CD4-positive, alpha-beta T cell treated with Interferon alpha-2 for 1 hour (primary cell): ENCODE data around the gene UNC93A.
"Not testable (repeated sequence)": the region's sequence is repeated elsewhere in the genome, so short reads cannot be mapped to it uniquely, and the experiment has no call there.

Source experiments
- DNase-seq, 2 donors: peaks; one replicate each; pipeline ENCODE4 v3.0.0-alpha.2; 2020 to 2022

The UNC93A gene

GRCh38 chr6:167294651-167295494, 3.8 kb downstream of the UNC93A start:
- no peak for DNase-seq

DNA sequence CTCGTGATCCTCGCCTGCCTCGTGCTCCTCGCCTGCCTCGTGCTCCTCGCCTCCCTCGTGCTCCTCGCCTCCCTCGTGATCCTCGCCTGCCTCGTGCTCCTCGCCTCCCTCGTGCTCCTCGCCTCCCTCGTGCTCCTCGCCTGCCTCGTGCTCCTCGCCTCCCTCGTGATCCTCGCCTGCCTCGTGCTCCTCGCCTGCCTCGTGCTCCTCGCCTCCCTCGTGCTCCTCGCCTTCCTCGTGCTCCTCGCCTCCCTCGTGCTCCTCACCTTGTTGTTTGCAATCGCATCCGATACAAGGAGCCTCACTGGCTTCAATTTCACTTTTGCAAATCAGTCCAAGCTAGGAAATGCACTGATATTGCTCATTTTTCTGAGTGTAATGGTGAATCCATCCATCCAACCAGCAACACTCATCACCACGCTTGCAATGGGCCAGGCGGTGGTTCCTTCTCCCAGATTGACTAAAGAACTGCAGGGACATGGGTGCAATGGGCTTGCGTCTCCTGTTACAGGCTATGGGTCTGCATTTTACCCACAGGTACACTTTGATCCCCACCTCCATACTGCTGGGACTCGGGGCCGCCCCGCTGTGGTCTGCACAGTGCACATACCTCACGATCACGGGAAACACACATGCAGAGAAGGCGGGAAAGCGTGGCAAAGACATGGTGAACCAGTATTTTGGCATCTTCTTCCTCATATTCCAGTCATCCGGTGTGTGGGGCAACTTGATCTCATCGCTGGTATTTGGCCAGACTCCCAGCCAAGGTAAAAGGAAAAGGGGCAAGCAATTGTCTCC, 4.6 kb downstream of the UNC93A start:
- DNase-seq = no peak

GRCh38 chr6:167296293-167296690, 5.2 kb downstream of the UNC93A start:
- no peak for DNase-seq

GRCh38 chr6:167296902-167297301, 5.8 kb downstream of the UNC93A start:
- DNase-seq = no peak

- DNase-seq = no peak
Measured at GRCh38 chr6:167298127-167298526, 7.0 kb downstream of the UNC93A start.

- DNase-seq = no peak
Measured at GRCh38 chr6:167299641-167300308, 8.7 kb downstream of the UNC93A start.

GRCh38 chr6:167300902-167301777, 10.0 kb downstream of the UNC93A start:
- no peak for DNase-seq

DNA sequence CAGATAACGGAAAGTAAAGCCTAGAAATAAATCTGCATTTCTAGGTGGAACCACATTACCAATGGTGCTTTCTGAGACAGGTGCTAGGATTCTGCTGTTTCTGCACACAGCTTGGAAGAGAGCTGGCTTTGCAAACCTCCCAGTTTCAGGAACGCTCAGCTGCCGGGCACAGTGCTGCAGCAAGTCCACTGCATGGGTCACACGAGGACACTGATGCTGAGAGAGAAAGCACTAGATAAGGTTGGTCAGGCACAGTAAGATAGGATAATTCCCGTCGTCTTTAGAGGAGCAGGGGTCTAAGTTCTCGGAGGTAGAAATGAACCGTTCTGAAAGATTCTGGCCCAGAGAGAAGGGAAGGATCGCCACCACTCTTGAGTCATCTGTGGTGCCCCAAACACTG, 11.0 kb downstream of the UNC93A start:
- no peak for DNase-seq

DNA sequence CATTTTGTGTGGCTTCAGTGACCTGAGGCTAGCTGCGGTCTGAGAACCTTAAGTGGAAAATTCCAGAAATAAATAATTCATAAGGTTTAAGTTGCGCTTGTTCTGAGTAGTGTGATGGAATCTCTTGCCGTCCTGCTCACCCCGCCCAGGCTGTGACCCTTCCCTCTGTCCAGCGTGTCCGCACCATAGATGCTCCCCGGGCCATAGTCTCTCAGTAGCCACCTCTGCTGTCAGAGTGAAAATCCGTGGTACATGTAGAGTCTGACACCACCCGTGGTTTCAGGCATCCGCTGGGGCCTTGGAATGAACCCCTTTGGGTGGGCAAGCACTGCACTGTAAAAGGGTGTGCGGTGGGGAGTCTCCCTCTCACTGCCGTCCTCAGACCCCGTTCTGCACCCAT, 11.7 kb downstream of the UNC93A start:
- DNase-seq = no peak

GRCh38 chr6:167303675-167304625, 12.8 kb downstream of the UNC93A start:
- DNase-seq = no peak

DNA sequence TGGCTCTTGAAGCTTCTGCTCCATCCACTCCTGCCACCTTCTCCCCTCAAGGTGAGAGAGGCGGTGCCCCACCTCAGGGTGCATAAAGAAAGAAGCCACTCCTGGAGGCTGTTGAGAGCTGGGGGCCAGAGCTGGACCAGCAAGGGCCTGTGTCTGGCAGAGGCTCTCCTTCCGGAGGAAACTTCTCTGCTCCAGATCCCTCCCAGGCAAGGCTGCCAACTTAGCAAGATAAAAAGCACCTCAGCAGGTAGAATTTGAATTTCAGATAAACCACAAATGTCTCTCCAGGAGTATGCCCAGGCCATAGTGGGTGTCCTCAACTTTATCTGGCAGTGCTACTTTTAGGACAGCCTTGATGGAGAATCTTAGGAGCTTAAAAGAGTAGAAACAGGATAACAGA, 13.8 kb downstream of the UNC93A start:
- no peak for DNase-seq

- no peak for DNase-seq
Measured at GRCh38 chr6:167305796-167306195, 14.7 kb downstream of the UNC93A start.

GRCh38 chr6:167306401-167306998, 15.4 kb downstream of the UNC93A start:
- no peak for DNase-seq

- no peak for DNase-seq
Measured at GRCh38 chr6:167307342-167307955, 16.3 kb downstream of the UNC93A start.

DNA sequence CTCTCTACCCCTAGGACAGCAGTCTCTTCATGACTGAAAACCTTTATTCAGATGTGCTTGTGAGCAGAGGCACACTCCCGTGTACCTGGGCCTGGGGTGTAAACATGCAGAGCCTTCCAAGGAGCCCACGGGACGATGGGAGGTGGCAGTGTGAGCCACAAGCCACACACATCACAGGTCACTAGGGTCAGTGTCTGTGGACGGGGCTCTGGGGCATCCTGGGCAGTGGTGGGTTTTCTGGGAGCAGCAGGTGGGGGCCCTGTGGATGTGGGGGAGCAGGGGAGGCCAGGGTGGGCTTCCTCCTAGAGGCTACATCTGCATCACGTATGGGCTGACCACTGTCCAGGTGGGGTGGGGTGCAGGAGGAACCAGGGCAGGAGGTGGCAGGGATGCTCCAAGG, 17.1 kb downstream of the UNC93A start:
- DNase-seq = no peak

DNA sequence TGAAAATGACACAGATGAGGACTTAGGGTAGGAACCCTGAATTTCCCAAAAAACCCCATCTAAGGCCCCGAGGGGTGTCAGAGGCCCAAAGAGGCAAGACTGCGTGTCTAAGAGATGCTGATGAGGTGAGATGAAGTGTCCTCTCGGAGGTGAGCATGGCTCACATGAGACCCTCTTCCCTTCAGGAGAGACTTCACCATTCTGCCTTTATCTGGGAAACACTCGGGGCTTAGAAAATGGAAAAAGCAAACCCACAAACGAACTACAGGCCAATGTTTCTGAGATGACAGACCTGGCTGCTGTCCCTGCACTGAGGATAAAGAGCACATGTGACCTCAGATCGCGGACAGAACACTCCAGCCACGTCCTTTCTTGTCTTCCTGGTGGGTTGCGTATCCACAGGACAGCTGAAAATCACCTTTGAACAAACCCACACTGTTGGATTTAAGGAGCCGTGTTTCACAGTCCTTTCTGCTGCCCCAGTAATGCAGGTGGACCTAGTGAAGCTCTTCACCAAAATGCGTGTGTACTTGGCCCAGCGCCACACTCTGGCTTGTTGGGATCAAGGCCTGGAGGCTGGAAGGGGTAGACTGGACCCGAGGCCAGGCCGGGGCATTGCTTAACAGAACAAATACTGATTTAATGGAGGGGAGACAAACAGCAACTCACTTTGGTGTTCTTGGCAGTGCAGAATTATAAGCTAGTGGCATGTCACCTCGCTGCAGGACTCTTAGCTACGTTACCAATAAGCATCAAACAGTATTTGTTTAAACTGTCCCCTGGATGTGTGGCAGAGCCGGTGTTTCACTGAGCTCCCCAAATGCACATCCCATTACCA, 18.5 kb downstream of the UNC93A start:
- DNase-seq = not testable (repeated sequence)

GRCh38 chr6:167311286-167311685, 20.2 kb downstream of the UNC93A start:
- no peak for DNase-seq

DNA sequence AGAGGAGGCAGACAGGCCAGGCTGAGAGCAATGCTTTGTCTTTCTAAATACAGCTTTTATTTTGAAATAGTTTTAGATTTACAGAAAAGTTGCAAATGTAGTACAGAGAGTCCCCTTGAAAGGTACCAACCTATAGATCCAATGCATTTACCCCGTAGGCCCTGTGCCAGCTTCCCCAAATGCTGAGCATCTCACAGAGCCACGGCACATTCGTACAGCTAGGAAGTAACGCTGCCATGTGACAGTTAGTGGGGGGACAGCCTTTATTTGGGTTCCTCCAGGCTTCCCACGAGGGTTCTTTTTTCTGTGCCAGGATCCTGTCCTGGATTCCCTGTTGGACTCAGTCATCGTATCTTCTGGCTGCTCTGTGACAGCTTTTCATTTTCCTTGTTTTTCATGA, 20.6 kb downstream of the UNC93A start:
- DNase-seq = not testable (repeated sequence)

- DNase-seq = no peak
Measured at GRCh38 chr6:167314180-167314821, 23.2 kb downstream of the UNC93A start.
